ENCODE measurements around the gene CIT.
"Not testable (repeated sequence)": the region's sequence is repeated elsewhere in the genome, so short reads cannot be mapped to it uniquely, and the experiment has no call there.

The CIT gene

GRCh38 chr12:119668324-119668841 is 208.7 kb downstream of the CIT start:
- DNase-seq: no peak

GRCh38 chr12:119667577-119668323 is 209.4 kb downstream of the CIT start, which contains the start of gene PRKAB1:
PRKAB1 (plus strand) TSS chr12:119668133; CDS start chr12:119668245, 112 bp downstream.
- DNase-seq: peak; percentile 97

- no peak for DNase-seq
Observed at GRCh38 chr12:119666900-119667576, 210.1 kb downstream of the CIT start.

GRCh38 chr12:119666226-119666795 is 210.8 kb downstream of the CIT start:
- no peak for DNase-seq

GRCh38 chr12:119665164-119665929 is 211.8 kb downstream of the CIT start:
- DNase-seq: no peak

GRCh38 chr12:119664642-119665041 is 212.5 kb downstream of the CIT start:
- DNase-seq: no peak

GRCh38 chr12:119661882-119662281 is 215.2 kb downstream of the CIT start:
- no peak for DNase-seq

GRCh38 chr12:119660076-119660475 is 217.0 kb downstream of the CIT start:
- peak; percentile 15 for DNase-seq

GRCh38 chr12:119659289-119659897 is 217.7 kb downstream of the CIT start:
- peak; percentile 67 for DNase-seq

GRCh38 chr12:119658166-119658565 is 219.0 kb downstream of the CIT start:
- not testable (repeated sequence) for DNase-seq

- not testable (repeated sequence) for DNase-seq
Observed at GRCh38 chr12:119657001-119657400, 220.1 kb downstream of the CIT start.

- DNase-seq: no peak
Observed at GRCh38 chr12:119652665-119653064, 224.5 kb downstream of the CIT start.

- DNase-seq: peak; percentile 24
Observed at GRCh38 chr12:119649202-119649808, 227.8 kb downstream of the CIT start.

GRCh38 chr12:119645535-119646059 is 231.5 kb downstream of the CIT start:
- no peak for DNase-seq

- no peak for DNase-seq
Observed at GRCh38 chr12:119644930-119645329, 232.2 kb downstream of the CIT start.

GRCh38 chr12:119642986-119643385 is 234.1 kb downstream of the CIT start:
- no peak for DNase-seq

Measured in CD4-positive, alpha-beta T cell treated with Interleukin-21 for 1 hour (primary cell).